ENCODE data around the gene ARFGAP1. TPM values are rescaled to one million over a fixed set of nuclear protein-coding genes. Genes with fewer than 3 reads are reported as not detected.

ARFGAP1 gene
- total RNA-seq, 1 experiment from 2014 or later, result 127 TPM

DNA sequence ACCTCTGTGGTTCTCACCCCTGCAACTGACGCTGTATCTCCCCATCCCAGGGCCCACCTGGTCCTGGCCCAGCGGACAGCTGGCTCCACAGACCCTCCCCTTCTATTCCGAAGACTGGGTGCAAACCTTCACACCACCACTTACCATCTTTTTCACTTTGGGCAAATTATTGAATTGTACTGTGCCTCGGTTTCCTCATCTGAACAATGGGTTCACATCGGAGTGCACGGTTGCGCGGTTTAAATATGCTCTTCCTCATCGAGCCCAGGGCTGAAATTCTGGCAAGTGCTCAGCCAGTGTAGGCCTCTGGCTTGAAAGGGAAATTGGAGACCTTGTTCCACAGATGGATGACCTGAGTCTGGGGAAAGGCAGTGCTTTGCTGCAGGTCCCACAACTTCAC, 2.9 kb upstream of the ARFGAP1 start:
- CTCF ChIA-PET, result interaction anchor here (1.1 kb wide), 1 partner anchor 39 kb away, joined by 4 read pairs; no protein-coding TSS in a partner anchor
- Mint-ChIP-seq H3K9me3 (ENCODE audit: low read depth, unreplicated experiment) (no peaks in the 10 kb centered on the region), H3K27me3 (ENCODE audit: unreplicated experiment) (peaks cover 42% of the 10 kb centered on the region), H3K27ac (ENCODE audit: unreplicated experiment) (peak overlapping the region; percentile 11), H3K4me1 (ENCODE audit: low read depth, unreplicated experiment) (peaks cover 22% of the 10 kb centered on the region), H3K4me3 (ENCODE audit: low read depth, unreplicated experiment) (no peak overlapping the region), H3K36me3 (ENCODE audit: insufficient read depth, unreplicated experiment) (peaks cover 31% of the 10 kb centered on the region)
- TF ChIP-seq, protein P1, sequence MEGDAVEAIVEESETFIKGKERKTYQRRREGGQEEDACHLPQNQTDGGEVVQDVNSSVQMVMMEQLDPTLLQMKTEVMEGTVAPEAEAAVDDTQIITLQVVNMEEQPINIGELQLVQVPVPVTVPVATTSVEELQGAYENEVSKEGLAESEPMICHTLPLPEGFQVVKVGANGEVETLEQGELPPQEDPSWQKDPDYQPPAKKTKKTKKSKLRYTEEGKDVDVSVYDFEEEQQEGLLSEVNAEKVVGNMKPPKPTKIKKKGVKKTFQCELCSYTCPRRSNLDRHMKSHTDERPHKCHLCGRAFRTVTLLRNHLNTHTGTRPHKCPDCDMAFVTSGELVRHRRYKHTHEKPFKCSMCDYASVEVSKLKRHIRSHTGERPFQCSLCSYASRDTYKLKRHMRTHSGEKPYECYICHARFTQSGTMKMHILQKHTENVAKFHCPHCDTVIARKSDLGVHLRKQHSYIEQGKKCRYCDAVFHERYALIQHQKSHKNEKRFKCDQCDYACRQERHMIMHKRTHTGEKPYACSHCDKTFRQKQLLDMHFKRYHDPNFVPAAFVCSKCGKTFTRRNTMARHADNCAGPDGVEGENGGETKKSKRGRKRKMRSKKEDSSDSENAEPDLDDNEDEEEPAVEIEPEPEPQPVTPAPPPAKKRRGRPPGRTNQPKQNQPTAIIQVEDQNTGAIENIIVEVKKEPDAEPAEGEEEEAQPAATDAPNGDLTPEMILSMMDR (IDR thresholded peaks at IDR 0.05; ENCODE audit: unreplicated experiment), result no peak
- no peak for DNase-seq
- intact Hi-C loops (cut with micrococcal nuclease; ENCODE audit: unreplicated experiment), result no loop called here
- no TSS peak for BruUV-seq (replicated peaks)

DNA sequence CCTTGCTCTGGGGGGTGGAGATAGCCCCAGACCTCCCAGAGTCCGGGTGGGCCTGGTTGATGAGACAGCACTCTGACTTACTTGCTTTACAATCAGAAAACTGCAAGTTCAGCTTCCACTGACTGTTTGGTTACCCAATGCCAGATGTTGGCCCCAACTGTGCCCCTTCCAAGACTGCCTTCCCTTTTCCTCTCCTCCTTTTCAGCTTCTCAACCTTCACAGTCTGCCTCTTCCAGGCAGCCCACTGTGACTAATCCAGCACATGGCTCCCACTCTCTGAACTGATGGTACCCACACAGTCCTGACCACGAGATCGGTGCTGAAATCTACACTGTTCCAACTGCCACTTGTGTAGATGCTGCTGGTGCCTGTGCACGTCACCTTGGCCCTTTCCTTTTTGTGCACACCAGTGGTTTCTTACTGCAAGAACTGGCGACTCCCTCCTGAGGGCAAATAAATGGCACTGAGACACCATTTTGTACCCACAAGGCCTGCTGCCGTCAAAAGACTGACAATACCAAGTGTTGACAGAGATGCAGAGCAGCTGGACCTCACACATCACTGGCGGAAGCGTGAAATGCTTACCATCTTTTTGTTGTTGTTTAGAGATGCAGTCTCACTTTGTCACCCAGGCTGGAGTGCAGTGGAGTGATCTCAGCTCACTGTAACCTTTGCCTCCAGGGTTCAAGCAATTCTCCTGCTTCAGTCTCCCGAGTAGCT, 1.8 kb upstream of the ARFGAP1 start:
- Mint-ChIP-seq H3K27me3 (ENCODE audit: unreplicated experiment) (peaks cover 32% of the 10 kb centered on the region), H3K4me3 (ENCODE audit: low read depth, unreplicated experiment) (peak overlapping the region; percentile 81), H3K4me1 (ENCODE audit: low read depth, unreplicated experiment) (peaks cover 28% of the 10 kb centered on the region), H3K27ac (ENCODE audit: unreplicated experiment) (no peak overlapping the region), H3K9me3 (ENCODE audit: low read depth, unreplicated experiment) (no peaks in the 10 kb centered on the region), H3K36me3 (ENCODE audit: insufficient read depth, unreplicated experiment) (peaks cover 38% of the 10 kb centered on the region)
- CTCF ChIA-PET, result interaction anchor here (0.5 to 1.1 kb wide), 2 partner anchors 38 to 110 kb away, joined by 3 to 4 read pairs; no protein-coding TSS in a partner anchor
- no TSS peak for BruUV-seq (replicated peaks)
- TF ChIP-seq, protein P1 (IDR thresholded peaks at IDR 0.05; ENCODE audit: unreplicated experiment), result no peak
- no peak for DNase-seq
- intact Hi-C loops (cut with micrococcal nuclease; ENCODE audit: unreplicated experiment), result no loop called here

DNA sequence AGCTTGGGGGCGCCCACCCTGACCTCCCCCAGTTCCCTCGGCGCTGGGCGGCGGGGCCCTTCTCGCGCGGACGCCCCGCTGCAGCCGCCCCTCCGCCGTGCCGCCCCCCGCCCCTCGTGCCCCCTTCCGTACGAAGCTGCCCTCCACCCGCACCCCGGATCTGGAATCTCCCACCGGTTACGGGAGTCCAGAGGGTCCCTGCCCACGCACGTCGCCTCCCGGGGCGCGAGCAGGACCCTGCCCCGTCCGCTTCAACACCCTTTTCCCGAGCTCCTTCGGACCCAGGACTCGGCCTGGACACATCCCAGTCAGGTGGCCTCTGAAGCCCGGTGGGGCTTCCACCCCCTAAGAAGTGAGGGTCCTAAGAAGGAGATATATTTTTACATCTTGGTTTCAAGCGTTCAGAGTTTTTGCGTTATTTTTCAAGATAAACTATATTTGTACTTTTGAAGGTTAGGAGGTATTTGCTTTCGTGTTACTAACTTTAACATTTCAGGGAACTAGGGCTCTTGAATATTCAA, 506 bp downstream of the ARFGAP1 start:
- no TSS peak for BruUV-seq (replicated peaks)
- CTCF ChIA-PET, result interaction anchor here (0.6 to 1.2 kb wide), 5 partner anchors 9 to 232 kb away, joined by 3 to 11 read pairs (median 3); no protein-coding TSS in a partner anchor
- Mint-ChIP-seq H3K27me3 (ENCODE audit: unreplicated experiment) (peaks cover 8% of the 10 kb centered on the region), H3K4me1 (ENCODE audit: low read depth, unreplicated experiment) (peaks cover 30% of the 10 kb centered on the region), H3K27ac (ENCODE audit: unreplicated experiment) (peak overlapping the region; percentile 76), H3K36me3 (ENCODE audit: insufficient read depth, unreplicated experiment) (peaks cover 61% of the 10 kb centered on the region), H3K4me3 (ENCODE audit: low read depth, unreplicated experiment) (peak overlapping the region; percentile 81), H3K9me3 (ENCODE audit: low read depth, unreplicated experiment) (no peaks in the 10 kb centered on the region)
- DNase-seq, result no peak
- intact Hi-C loops (cut with micrococcal nuclease; ENCODE audit: unreplicated experiment), result no loop called here
- TF ChIP-seq, protein P1 (IDR thresholded peaks at IDR 0.05; ENCODE audit: unreplicated experiment), result no peak

DNA sequence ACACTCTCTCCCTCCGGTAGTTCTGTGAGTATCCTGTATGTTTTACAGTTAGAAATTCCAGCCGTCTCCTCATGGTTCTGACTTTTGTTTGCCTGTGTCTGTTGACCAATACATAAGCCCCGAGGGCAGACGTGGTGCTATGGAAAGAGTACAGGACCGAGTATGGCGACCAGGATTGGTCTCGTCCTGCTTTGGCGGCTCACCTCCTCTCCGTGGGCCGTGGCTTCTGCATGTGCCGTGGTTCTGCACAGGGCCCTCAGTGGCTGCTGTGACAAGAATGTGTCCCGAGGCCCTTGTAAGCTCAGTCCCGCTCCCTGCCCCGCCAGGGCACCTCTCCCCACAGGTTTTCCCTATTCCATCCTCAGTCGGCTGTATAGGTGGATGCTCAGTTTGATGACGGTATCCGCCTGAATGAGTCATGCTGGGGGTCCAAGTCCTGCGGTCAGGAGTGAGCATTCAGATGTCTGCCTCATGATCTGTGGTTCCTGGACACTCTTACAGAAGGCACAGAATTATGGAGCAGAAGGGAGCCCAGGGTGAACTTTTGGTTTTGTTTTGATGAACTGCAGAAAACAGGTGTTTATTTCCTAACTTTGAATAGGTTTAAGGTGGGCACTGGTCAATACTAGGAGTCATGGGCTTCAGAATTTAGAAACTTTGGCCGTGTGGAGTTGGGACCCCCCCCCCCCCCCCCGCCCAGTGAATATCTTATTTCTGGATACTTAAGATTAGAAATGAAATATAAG, 1.2 kb downstream of the ARFGAP1 start:
- peak overlapping the region; percentile 76 for H3K27ac Mint-ChIP-seq (ENCODE audit: unreplicated experiment)
- CTCF ChIA-PET, result interaction anchor here (0.6 kb wide), 2 partner anchors 8 to 231 kb away, joined by 3 read pairs; no protein-coding TSS in a partner anchor

More for the DNA sequence above, 1.2 kb downstream of the ARFGAP1 start:
- intact Hi-C loops (cut with micrococcal nuclease; ENCODE audit: unreplicated experiment), result no loop called here
- DNase-seq, result no peak
- H3K9me3 Mint-ChIP-seq (ENCODE audit: low read depth, unreplicated experiment), result no peaks in the 10 kb centered on the region
- H3K27me3 Mint-ChIP-seq (ENCODE audit: unreplicated experiment), result peaks cover 2% of the 10 kb centered on the region
- peak overlapping the region; percentile 81 for H3K4me3 Mint-ChIP-seq (ENCODE audit: low read depth, unreplicated experiment)
- BruUV-seq (replicated peaks), result TSS peak; percentile 83
- peaks cover 30% of the 10 kb centered on the region for H3K4me1 Mint-ChIP-seq (ENCODE audit: low read depth, unreplicated experiment)
- peaks cover 67% of the 10 kb centered on the region for H3K36me3 Mint-ChIP-seq (ENCODE audit: insufficient read depth, unreplicated experiment)
- TF ChIP-seq, protein P1 (IDR thresholded peaks at IDR 0.05; ENCODE audit: unreplicated experiment), result no peak

All from Calu3 (cell line).